ENCODE data around the gene CKAP2L. TPM values are rescaled to one million over a fixed set of nuclear protein-coding genes. Genes with fewer than 3 reads are reported as not detected.

Gene CKAP2L
- total and polyA plus RNA-seq, 9 of the 15 experiments (the other 6 are each of a cell fraction or from before 2014, with no cell fraction given): 10.4 to 21.9 (median 14.2) TPM

DNA sequence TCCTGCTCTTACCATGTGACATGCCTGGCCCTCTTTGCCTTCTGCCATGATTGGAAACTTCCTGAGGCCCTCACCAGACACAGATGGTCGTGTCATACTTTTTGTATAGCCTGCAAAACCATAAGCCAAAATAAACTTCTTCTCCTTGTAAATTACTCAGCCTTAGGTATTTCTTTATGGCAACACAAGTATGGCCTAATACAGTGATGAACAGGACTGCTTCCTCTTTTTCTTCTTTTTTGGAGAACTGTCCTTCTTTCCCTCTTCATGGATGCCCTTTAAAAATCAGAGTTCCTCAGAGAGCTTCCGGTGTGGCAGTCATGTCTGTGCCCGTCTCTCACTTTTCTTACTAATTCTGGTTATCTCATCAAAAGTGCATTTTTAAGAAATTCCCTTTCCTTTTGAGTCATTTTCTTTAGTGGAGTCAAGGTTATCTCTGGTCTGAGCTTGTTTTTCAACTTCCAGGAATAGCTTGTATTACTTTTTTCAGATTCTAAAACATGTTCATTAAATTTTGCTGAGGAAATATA lies 29.1 kb upstream of the CKAP2L start (continued):
- TF ChIP-seq, protein P1, sequence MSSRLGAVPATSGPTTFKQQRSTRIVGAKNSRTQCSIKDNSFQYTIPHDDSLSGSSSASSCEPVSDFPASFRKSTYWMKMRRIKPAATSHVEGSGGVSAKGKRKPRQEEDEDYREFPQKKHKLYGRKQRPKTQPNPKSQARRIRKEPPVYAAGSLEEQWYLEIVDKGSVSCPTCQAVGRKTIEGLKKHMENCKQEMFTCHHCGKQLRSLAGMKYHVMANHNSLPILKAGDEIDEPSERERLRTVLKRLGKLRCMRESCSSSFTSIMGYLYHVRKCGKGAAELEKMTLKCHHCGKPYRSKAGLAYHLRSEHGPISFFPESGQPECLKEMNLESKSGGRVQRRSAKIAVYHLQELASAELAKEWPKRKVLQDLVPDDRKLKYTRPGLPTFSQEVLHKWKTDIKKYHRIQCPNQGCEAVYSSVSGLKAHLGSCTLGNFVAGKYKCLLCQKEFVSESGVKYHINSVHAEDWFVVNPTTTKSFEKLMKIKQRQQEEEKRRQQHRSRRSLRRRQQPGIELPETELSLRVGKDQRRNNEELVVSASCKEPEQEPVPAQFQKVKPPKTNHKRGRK (tag; IDR thresholded peaks at IDR 0.05): peak; percentile 24; the same call in 1 of the 2 replicates
- TF ChIP-seq PTTG1 (tag; IDR thresholded peaks at IDR 0.05; ENCODE audit: low read depth) (peak; percentile 53), ZNF311 (CRISPR knock-in tag; IDR thresholded peaks at IDR 0.05) (peak; percentile 76; the same call in 1 of the 2 replicates), TCFL5 (CRISPR knock-in tag; conservative IDR thresholded peaks at IDR 0.05) (no peak), CTBP1 (IDR thresholded peaks at IDR 0.05; ENCODE audit: borderline replicate concordance) (no peak), NFIC (IDR thresholded peaks at IDR 0.05) (no peak), RBM22 (IDR thresholded peaks at IDR 0.05; ENCODE audit: low read depth, low read length, poor library complexity, severe bottlenecking) (no peak), PYGO2 (tag; IDR thresholded peaks at IDR 0.05) (0 out of 2 replicates have a peak, but pooled peaks have one; percentile 46), SIN3B (IDR thresholded peaks at IDR 0.05; ENCODE audit: low read depth) (no peak), LARP7 (IDR thresholded peaks at IDR 0.05) (no peak), JUND (IDR thresholded peaks at IDR 0.05; ENCODE audit: borderline replicate concordance, low read depth, low read length) (no peak), JUND (tag; IDR thresholded peaks at IDR 0.05; ENCODE audit: borderline replicate concordance, low read depth, low read length) (no peak; the same call in 2 of the 3 replicates), NCOA6 (IDR thresholded peaks at IDR 0.05) (no peak), NCOA2 (IDR thresholded peaks at IDR 0.05; ENCODE audit: partially characterized antibody in 2 of 2) (no peak), GTF2A2 (tag; IDR thresholded peaks at IDR 0.05) (peak; percentile 87), RBM39 (optimal IDR thresholded peaks at IDR 0.05; ENCODE audit: low read depth, low read length) (no peak)
- TF ChIP-seq, protein P2, sequence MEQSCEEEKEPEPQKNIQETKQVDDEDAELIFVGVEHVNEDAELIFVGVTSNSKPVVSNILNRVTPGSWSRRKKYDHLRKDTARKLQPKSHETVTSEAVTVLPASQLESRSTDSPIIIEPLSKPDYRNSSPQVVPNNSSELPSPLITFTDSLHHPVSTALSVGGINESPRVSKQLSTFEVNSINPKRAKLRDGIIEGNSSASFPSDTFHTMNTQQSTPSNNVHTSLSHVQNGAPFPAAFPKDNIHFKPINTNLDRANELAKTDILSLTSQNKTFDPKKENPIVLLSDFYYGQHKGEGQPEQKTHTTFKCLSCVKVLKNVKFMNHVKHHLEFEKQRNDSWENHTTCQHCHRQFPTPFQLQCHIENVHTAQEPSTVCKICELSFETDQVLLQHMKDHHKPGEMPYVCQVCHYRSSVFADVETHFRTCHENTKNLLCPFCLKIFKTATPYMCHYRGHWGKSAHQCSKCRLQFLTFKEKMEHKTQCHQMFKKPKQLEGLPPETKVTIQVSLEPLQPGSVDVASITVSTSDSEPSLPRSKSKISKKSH (CRISPR knock-in tag; IDR thresholded peaks at IDR 0.05): no peak
- TF ChIP-seq, protein P3, sequence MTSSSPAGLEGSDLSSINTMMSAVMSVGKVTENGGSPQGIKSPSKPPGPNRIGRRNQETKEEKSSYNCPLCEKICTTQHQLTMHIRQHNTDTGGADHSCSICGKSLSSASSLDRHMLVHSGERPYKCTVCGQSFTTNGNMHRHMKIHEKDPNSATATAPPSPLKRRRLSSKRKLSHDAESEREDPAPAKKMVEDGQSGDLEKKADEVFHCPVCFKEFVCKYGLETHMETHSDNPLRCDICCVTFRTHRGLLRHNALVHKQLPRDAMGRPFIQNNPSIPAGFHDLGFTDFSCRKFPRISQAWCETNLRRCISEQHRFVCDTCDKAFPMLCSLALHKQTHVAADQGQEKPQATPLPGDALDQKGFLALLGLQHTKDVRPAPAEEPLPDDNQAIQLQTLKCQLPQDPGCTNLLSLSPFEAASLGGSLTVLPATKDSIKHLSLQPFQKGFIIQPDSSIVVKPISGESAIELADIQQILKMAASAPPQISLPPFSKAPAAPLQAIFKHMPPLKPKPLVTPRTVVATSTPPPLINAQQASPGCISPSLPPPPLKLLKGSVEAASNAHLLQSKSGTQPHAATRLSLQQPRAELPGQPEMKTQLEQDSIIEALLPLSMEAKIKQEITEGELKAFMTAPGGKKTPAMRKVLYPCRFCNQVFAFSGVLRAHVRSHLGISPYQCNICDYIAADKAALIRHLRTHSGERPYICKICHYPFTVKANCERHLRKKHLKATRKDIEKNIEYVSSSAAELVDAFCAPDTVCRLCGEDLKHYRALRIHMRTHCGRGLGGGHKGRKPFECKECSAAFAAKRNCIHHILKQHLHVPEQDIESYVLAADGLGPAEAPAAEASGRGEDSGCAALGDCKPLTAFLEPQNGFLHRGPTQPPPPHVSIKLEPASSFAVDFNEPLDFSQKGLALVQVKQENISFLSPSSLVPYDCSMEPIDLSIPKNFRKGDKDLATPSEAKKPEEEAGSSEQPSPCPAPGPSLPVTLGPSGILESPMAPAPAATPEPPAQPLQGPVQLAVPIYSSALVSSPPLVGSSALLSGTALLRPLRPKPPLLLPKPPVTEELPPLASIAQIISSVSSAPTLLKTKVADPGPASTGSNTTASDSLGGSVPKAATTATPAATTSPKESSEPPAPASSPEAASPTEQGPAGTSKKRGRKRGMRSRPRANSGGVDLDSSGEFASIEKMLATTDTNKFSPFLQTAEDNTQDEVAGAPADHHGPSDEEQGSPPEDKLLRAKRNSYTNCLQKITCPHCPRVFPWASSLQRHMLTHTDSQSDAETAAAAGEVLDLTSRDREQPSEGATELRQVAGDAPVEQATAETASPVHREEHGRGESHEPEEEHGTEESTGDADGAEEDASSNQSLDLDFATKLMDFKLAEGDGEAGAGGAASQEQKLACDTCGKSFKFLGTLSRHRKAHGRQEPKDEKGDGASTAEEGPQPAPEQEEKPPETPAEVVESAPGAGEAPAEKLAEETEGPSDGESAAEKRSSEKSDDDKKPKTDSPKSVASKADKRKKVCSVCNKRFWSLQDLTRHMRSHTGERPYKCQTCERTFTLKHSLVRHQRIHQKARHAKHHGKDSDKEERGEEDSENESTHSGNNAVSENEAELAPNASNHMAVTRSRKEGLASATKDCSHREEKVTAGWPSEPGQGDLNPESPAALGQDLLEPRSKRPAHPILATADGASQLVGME (CRISPR knock-in tag; IDR thresholded peaks at IDR 0.05): 0 out of 2 replicates have a peak, but pooled peaks have one; percentile 15
- TF ChIP-seq, protein P4, sequence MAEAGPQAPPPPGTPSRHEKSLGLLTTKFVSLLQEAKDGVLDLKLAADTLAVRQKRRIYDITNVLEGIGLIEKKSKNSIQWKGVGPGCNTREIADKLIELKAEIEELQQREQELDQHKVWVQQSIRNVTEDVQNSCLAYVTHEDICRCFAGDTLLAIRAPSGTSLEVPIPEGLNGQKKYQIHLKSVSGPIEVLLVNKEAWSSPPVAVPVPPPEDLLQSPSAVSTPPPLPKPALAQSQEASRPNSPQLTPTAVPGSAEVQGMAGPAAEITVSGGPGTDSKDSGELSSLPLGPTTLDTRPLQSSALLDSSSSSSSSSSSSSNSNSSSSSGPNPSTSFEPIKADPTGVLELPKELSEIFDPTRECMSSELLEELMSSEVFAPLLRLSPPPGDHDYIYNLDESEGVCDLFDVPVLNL (CRISPR knock-in tag; IDR thresholded peaks at IDR 0.05; ENCODE audit: low read depth): no peak
